Stimulated activated CD4-positive, alpha-beta T cell treated with anti-CD3 and anti-CD28 coated beads, Interleukin-2, amount 100 ng/mL, for 24 hours (primary cell): ENCODE data around the gene OR7A5.
"Not testable (repeated sequence)": the region's sequence is repeated elsewhere in the genome, so short reads cannot be mapped to it uniquely, and the experiment has no call there.

Experiments used
- DNase-seq, 2 donors: peaks; one replicate each; pipeline ENCODE4 v3.0.0-alpha.2; 2020

OR7A5 gene

GRCh38 chr19:14783410-14783998, 51.5 kb downstream of the OR7A5 start:
- not testable (repeated sequence) for DNase-seq

DNA sequence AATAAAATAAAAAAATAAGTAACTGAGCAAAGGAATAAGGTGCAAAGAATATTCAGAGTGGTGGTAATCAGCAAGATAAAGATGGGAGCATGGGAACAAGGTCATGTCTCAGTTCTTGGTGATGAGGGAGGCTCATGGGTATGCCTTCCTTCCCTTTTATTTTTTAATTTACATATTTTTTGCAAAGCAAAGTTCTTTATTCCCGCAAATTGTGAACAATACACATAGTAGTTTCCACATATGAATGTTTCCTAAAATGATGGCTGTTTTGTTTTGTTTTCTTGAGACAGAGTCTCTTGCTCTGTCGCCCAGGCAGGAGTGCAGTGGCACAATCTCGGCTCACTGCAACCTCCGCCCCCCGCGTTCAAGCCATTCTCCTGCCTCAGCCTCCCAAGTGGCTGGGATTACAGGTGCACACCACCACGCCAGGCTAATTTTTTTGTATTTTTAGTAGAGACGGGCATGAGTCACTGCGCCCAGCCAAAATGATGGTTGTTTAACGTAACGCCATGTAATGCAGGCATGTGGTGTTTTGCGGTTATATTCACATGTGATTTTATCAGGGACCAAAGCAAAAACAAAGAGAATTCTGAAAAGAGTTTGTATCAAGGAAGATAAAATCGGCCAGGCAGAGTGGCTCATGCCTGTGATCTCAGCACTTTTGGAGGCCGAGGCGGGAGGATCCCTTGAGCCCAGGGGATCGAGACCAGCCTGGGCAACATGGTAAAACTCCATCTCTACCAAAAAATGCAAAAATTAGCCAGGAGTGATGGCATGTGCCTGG, 52.2 kb downstream of the OR7A5 start:
- DNase-seq, result no peak

GRCh38 chr19:14781713-14782536, 53.1 kb downstream of the OR7A5 start:
- DNase-seq, result not testable (repeated sequence)

DNA sequence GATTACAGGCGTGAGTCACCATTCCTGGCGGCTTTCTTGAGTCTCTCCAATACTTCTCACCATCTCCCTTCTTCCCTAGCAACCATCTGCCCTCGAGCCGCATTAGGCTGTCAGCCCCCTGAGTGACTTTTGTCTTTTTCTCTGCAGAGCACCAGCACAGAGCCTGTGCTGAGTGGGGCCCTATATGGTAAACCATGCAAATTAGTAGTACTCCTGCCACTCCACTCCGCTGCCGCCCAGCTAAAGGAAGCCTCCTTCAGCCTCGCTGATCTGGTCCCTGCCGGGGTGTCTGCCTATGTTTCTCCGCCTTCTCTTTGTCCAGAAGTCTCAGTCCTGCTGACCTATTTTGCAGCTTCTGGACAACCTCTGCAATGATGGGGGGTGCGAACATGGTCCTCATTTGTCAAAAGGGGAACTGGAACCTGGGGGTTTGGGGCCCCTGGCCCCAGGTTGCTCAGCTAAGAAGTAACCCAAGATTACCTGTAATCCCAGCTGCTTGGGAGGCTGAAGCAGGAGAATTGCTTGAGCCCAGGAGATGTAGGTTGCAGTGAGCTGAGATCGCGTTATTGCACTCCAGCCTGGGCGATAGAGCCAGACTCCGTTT, 54.3 kb downstream of the OR7A5 start:
- DNase-seq, result not testable (repeated sequence)

DNA sequence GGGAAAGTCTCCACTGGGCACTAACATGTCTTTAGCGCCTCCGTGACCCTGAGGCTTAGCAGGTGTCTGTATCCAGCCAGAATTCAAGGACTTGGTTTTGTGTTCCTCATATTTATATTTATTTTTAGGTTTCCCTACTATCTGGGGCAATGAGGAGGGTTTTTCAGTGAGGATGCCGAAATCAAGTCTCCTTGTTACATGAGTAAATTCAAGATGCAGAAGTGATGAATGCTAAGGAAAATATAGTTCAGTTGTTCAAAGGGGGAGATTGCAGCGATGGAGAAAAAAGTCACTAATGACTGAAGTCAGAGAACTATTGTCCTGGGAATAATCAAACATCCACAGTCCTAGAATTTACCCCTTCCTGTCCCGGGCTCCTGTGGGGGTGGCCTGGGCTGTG, 55.8 kb downstream of the OR7A5 start:
- no peak for DNase-seq

DNA sequence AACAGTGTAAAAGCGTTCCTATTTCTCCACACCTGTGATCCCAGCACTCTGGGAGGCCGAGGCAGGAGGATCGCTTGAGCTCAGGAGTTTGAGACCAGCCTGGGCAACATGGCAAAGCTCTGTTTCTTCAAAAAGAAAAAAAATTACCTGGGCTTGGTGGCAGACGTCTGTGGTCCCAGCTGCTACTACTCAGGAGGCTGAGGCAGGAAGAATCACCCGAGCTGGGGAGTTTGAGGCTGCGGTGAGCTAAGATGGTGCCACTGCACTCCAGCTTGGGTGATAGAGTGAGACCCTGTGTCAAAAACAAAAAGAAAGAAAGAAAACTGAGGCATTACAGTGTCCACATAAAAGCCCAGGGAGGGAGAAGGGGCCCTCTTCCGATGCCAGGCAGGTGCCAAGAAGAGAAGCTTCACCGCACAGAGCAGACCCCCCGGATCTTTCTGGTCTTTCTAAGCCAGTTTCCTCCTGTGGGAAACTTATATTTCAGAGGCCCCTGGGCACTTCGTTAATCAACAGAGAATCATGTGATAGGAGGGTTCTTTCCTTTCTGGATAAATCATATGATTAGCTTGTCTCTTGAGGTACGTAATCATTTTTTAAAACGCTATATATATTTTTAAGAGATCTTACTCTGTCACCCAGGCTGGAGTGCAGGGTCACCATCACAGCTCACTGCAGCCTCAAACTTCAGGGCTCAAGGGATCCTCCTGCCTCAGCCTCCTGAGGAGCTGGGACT, 56.7 kb downstream of the OR7A5 start, which contains the start of gene ADGRE2:
Gene ADGRE2 (minus strand): TSS at position 451 of the 736 bp plus-strand sequence. CDS start 1,804 bp downstream, outside the sequence.
- DNase-seq, result not testable (repeated sequence)

DNA sequence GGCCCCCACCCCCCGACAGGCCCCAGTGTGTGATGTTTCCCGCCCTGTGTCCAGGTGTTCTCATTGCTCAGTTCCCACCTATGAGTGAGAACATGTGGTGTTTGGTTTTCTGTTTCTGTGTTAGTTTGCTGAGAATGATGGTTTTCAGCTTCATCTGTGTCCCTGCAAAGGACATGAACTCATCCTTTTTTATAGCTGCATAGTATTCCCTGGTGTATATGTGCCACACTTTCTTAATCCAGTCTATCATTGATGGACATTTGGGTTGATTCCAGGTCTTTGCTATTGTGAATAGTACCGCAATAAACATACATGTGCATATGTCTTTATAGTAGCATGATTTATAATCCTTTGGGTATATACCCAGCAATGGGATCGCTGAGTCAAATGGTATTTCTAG, 57.3 kb downstream of the OR7A5 start:
- DNase-seq, result not testable (repeated sequence)
